ENCODE data around the gene ANKIB1.

Gene ANKIB1

DNA sequence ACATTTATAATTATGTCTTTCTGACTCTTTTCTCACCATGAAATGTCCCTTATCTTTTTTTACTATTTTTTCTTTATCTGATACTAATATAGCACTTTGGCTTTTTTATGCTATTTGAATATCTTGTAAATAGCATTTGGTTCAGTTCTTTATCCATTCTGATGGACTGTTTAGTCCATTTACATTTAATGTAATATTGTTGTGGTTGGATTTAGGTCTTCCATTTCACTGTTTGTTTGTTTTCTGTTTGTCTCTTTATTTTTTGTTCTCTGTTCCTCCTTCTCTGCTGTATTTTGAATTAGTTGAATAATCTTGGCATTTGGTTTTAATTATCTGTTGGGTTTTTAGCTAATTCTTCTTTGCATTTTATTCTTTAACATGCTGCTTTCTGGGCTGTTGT lies 89.8 kb downstream of the ANKIB1 start:
- DNase-seq = no peak
- Histone ChIP-seq H3K36me3 (no peaks in the 10 kb centered on the region; the same call in 1 of the 2 replicates), H3K9me3 (ENCODE audit: severe bottlenecking) (no peaks in the 10 kb centered on the region), H3K4me3 (ENCODE audit: low read depth, low read length) (no peak overlapping the region), H3K27me3 (ENCODE audit: insufficient read depth, low read depth, severe bottlenecking) (no peaks in the 10 kb centered on the region), H3K27ac (no peak overlapping the region)
- TF ChIP-seq, protein P1, sequence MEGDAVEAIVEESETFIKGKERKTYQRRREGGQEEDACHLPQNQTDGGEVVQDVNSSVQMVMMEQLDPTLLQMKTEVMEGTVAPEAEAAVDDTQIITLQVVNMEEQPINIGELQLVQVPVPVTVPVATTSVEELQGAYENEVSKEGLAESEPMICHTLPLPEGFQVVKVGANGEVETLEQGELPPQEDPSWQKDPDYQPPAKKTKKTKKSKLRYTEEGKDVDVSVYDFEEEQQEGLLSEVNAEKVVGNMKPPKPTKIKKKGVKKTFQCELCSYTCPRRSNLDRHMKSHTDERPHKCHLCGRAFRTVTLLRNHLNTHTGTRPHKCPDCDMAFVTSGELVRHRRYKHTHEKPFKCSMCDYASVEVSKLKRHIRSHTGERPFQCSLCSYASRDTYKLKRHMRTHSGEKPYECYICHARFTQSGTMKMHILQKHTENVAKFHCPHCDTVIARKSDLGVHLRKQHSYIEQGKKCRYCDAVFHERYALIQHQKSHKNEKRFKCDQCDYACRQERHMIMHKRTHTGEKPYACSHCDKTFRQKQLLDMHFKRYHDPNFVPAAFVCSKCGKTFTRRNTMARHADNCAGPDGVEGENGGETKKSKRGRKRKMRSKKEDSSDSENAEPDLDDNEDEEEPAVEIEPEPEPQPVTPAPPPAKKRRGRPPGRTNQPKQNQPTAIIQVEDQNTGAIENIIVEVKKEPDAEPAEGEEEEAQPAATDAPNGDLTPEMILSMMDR (IDR thresholded peaks at IDR 0.05; ENCODE audit: low read depth, low read length) = no peak

DNA sequence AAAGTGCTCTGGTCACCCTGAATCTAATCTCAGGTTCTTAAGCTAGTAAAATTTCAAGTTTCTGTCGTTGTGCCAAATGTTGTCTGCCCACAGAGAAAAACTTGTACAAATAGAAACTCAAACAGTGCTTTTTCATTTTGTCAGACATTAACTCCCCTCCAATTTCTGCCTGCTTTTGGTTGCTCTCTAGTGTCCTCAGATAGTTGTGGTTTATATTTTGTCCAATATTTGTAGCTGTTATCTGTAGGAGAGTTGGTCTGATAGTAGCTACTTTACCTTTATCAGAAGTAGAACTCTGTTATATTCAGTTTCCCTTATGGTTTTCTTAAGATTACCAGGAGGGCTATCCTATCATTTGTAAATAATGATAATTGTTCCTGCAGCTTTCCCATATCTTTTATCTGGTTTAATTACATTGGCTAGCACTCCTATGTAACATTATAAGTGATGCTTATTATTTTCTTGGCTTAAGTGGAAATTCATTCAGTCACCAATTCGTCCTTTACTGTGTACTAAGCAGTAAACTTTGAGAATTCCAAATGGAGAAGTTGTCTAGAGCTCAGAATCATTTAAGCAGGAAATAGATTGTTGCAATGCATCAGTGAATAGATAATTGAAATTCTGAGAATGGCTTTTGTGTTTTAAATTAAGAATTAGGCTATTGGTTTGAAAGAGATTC lies 91.0 kb downstream of the ANKIB1 start:
- no peak overlapping the region for H3K27ac ChIP-seq
- H3K27me3 ChIP-seq (ENCODE audit: insufficient read depth, low read depth, severe bottlenecking) = no peaks in the 10 kb centered on the region
- no peak overlapping the region for H3K4me3 ChIP-seq (ENCODE audit: low read depth, low read length)
- H3K36me3 ChIP-seq = no peaks in the 10 kb centered on the region; the same call in 1 of the 2 replicates
- no peaks in the 10 kb centered on the region for H3K9me3 ChIP-seq (ENCODE audit: severe bottlenecking)
- TF ChIP-seq, protein P1 (IDR thresholded peaks at IDR 0.05; ENCODE audit: low read depth, low read length) = no peak
- DNase-seq = no peak

DNA sequence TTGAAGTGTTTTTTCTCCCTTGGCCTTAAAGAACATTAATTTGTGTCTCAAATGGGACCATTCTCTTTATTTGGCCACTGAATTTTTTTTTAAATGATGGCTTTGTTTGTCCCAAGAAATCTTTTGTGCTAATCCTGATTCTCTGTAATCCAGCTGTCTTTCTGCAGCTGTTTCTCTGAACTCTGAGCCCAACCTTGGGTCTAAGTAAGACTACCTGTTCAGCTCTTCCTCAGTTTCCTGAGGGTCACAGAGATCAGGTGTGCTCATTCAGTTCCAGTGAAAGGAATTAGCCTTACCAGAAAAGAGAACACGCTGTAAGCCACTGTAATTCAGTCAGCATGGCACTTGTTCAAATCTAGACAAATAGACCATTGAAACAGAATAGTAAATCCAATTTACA lies 94.2 kb downstream of the ANKIB1 start:
- Histone ChIP-seq H3K27me3 (ENCODE audit: insufficient read depth, low read depth, severe bottlenecking) (no peaks in the 10 kb centered on the region), H3K9me3 (ENCODE audit: severe bottlenecking) (no peaks in the 10 kb centered on the region), H3K27ac (no peak overlapping the region), H3K4me3 (ENCODE audit: low read depth, low read length) (no peak overlapping the region), H3K36me3 (no peaks in the 10 kb centered on the region; the same call in 1 of the 2 replicates)
- TF ChIP-seq, protein P1 (IDR thresholded peaks at IDR 0.05; ENCODE audit: low read depth, low read length) = no peak
- DNase-seq = no peak

DNA sequence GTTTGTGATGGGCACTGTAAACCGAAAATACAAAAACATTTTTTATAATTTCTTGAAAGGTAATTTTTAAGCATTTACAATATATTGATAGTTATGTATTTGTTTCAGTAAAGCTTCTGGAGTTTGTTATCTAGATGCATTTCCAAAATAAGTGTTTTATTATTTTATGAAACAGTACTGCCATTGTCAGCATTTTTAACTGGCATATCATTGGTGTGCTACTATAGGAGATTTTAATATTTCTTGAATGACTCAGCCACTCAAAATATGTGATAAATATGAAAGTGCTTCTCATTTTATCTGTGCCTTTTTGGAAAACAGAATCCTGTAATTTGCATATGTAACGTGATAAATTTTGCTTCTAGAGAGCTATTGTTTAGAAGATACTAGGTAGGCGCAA lies 97.9 kb downstream of the ANKIB1 start:
- TF ChIP-seq, protein P1 (IDR thresholded peaks at IDR 0.05; ENCODE audit: low read depth, low read length) = no peak
- Histone ChIP-seq H3K9me3 (ENCODE audit: severe bottlenecking) (no peaks in the 10 kb centered on the region), H3K4me3 (ENCODE audit: low read depth, low read length) (no peak overlapping the region), H3K27ac (no peak overlapping the region), H3K27me3 (ENCODE audit: insufficient read depth, low read depth, severe bottlenecking) (no peaks in the 10 kb centered on the region), H3K36me3 (peaks cover 5% of the 10 kb centered on the region)
- no peak for DNase-seq

DNA sequence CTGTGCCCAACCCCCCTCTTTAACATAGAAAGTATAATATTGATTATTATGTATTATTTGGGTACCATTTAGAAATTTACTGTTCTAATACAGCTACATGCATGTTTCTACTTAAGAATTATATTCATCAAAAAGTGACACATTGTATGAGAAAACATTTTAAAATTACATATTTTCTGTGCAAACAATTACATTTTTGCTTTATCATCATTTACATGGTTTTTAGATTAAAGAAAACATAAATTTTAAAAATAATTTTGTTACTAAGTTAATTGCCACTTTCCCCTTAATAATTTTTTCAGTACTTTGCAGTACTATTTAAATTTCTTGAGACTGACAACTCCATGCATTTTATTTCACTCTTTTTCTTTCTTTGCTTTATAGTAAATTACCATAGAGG lies 106.2 kb downstream of the ANKIB1 start:
- TF ChIP-seq, protein P1 (IDR thresholded peaks at IDR 0.05; ENCODE audit: low read depth, low read length) = no peak
- Histone ChIP-seq H3K27me3 (ENCODE audit: insufficient read depth, low read depth, severe bottlenecking) (no peaks in the 10 kb centered on the region), H3K9me3 (ENCODE audit: severe bottlenecking) (no peaks in the 10 kb centered on the region), H3K27ac (no peak overlapping the region), H3K4me3 (ENCODE audit: low read depth, low read length) (no peak overlapping the region), H3K36me3 (peaks cover 15% of the 10 kb centered on the region; the same call in 1 of the 2 replicates)
- DNase-seq = no peak

DNA sequence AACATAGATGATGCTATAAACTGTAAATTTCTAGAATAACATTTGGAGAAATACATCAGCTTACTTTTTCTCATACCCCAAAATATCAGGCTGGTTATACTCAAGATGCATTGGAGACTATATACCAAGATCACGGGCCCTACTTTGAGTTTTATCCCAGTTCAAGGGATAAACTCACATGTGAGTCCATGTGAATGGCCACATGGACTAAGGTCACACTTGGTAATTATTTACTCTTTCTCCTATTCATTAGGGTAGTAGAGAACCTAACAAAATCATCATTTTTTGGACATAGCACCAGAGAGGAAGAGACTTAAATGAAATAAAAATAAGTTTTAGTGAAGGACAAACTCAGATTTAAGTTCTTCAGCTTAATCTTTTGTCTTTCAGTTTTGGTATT lies 108.4 kb downstream of the ANKIB1 start:
- no peak for DNase-seq
- TF ChIP-seq, protein P1 (IDR thresholded peaks at IDR 0.05; ENCODE audit: low read depth, low read length) = no peak
- Histone ChIP-seq H3K9me3 (ENCODE audit: severe bottlenecking) (no peaks in the 10 kb centered on the region), H3K4me3 (ENCODE audit: low read depth, low read length) (no peak overlapping the region), H3K36me3 (peaks cover 19% of the 10 kb centered on the region), H3K27ac (no peak overlapping the region), H3K27me3 (ENCODE audit: insufficient read depth, low read depth, severe bottlenecking) (no peaks in the 10 kb centered on the region)

All from WERI-Rb-1 (cell line).